ENCODE measurements around the gene MAP2K6.
"Not testable (repeated sequence)": the region's sequence is repeated elsewhere in the genome, so short reads cannot be mapped to it uniquely, and the experiment has no call there.

The MAP2K6 gene

GRCh38 chr17:69460963-69461922 lies 46.7 kb downstream of the MAP2K6 start:
- no peak for DNase-seq

GRCh38 chr17:69461951-69462369 lies 47.5 kb downstream of the MAP2K6 start:
- no peak for DNase-seq

- DNase-seq: no peak
Observed at GRCh38 chr17:69462882-69463281, 48.4 kb downstream of the MAP2K6 start.

GRCh38 chr17:69466451-69466850 lies 52.0 kb downstream of the MAP2K6 start:
- no peak for DNase-seq

- no peak for DNase-seq
Observed at GRCh38 chr17:69466905-69467667, 52.6 kb downstream of the MAP2K6 start.

GRCh38 chr17:69468207-69468606 lies 53.7 kb downstream of the MAP2K6 start:
- no peak for DNase-seq

DNA sequence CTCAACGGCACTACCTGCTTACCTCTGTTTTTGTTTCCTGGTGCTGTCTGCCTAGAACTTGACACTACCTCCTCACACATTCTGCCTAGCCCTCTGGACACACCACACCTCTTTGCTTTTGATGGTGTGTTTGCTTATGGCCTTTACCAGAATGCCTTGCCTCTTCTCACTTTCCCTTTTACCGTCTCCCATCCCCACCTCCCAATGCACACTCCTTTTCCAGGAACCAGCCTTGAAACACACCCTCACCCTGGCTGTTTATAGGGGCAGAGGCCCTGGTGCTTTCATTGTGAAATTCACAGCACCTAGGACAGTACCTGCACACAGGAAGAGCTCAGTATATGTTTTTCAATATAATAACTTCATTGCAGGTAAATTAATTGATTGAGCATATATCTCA lies 56.2 kb downstream of the MAP2K6 start:
- DNase-seq: no peak

- no peak for DNase-seq
Observed at GRCh38 chr17:69471406-69471805, 56.9 kb downstream of the MAP2K6 start.

DNA sequence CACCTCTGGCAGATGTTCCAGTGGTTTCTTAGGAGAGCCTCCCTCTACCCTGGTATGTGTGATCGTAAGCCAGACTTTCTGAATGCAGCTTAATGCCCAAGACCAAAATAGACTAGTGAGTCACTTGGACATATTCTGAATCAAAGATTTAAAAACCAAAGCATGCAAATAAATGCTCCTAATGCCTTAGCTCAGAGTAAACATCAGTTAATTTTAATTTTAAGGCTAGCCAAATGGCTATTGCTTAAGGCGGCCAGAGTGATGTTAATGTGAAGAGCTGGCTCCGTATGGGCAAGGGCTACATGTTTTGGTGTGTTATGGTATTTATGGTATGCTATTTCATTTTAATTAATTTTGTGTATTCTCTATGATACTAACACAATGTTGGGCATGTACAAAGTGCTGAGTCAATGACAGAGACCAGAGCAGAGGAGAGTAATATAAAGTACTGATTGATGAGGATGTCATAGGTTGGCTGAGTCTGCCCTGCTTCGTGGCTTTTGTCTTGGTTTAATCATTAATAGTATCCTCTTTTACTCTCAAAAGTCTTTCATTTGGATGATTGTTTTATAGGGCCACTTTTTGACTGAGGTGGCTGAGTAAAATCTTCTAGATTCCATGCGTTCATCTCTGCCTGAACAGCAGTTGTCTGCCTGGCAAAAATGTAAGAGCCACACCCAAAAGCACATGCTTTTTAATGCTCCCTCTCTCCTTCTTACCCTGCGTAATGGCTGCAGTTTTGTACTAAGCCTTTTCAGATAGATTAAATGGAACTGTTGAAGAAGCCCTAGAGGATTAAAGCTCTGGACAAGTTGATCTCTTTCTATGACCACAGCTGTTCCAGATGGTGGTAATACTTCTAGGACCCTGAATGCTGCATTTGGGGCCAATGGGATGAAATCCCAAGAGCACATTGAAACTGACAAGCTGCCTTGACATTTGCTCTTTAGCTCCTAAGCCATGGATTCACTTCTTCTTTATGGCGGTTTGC lies 59.6 kb downstream of the MAP2K6 start:
- DNase-seq: no peak

DNA sequence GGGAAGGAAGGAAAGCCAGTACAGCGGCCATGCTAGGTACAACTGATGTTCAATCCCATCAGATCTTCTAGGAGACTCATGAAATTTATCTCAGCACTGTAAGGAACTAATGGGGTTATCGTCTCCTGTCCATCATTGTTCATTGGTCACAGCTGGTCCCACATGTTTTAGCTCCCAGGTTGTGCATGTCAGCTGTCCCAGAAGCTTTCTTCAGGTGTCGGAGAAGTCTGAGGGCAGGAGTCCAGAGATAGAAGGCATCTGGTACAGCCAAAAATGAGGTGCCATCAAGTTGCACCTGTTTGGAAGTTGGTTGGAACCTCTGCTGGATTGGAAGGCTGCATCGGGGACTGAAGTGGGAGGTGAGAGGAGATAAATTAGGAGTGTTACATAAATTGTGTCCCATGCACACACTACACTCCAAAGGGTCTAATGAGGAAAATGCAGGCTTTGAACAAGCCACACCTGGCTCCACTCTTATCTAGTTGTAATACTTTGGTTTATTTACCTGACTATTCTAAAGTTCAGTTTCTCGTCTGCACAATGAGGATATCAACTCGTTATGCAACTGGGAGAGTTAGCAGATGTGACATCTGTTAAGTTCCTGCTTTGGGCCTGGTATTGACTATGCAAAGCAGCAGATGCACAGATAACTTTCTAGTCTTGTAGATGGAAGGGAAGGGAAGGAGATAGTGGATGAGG lies 62.9 kb downstream of the MAP2K6 start:
- no peak for DNase-seq

DNA sequence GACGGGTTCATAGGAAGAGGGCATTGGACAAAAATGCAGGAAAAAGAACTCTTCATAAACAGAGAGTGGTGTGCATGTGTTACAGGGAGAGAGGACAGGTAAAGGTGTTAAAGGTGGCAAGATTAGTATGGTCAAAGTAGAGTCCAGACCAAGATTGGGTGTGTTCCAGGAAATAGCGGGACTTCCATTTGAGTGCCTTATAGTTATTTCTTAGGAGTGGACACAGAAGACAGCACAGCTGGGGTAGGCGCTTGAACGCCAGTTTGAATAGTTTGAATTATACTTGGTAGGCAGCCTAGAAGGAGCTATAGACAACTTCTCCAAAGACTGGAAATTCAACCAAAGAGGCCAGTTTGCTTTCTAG lies 63.4 kb downstream of the MAP2K6 start:
- DNase-seq: no peak

- no peak for DNase-seq
Observed at GRCh38 chr17:69478916-69479315, 64.4 kb downstream of the MAP2K6 start.

DNA sequence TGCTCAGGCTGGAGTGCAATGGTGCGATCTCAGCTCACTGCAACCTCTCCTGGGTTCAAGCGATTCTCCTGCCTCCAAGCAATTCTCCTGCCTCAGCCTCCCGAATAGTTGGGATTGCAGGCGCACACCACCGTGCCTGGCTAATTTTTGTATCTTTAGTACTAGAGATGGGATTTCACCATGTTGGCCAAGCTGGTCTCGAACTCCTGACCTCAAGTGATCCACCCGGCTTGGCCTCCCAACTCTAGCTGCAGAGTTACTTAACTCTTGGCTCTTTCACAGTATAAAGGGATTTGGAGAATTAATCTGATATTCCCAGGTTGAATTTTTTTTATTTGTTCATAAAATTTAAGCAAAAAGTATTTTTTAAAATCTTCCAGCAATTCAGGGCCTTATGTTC lies 65.3 kb downstream of the MAP2K6 start:
- not testable (repeated sequence) for DNase-seq

- no peak for DNase-seq
Observed at GRCh38 chr17:69480245-69480644, 65.7 kb downstream of the MAP2K6 start.

DNA sequence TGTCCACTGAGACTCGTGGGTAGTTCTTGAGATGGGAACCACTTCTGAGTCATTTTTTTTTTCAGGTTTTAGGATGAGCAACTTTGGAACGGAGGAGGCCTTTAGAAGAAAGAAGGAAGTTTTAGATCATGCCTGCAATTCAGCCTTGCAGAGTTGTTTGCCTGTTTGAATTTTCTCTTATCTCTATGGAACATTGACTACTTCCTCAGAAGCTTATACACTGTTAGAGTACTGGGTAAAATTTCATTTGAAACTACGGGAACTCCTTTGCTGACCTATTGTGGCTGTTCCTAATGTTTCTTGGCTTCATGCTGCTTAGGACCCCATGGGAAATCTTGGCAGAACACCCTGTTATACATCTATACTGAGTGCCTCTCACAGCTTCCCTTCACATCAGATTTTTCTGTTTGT lies 70.8 kb downstream of the MAP2K6 start:
- no peak for DNase-seq

- no peak for DNase-seq
Observed at GRCh38 chr17:69485901-69486643, 71.6 kb downstream of the MAP2K6 start.

- no peak for DNase-seq
Observed at GRCh38 chr17:69486779-69487637, 72.5 kb downstream of the MAP2K6 start.

DNA sequence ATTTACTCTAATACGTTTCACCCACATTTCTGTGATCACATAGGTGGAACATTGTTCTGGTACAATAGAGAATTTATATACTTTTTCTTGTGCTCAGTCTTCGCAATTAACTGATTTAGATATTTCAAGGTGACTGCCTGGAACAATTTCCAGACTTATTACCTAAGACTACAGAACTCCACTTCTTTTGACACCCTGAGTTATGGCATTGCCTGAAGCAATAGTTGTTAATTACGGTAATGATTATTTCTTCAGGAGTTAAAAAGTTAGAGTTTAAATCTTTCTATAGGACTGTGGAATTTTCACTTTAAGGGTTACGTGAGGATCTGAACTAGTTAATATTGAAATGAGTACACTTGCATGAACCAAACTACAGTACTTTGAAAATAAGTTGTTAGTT lies 74.8 kb downstream of the MAP2K6 start:
- DNase-seq: no peak

GRCh38 chr17:69492410-69493071 lies 78.0 kb downstream of the MAP2K6 start:
- DNase-seq: no peak

DNA sequence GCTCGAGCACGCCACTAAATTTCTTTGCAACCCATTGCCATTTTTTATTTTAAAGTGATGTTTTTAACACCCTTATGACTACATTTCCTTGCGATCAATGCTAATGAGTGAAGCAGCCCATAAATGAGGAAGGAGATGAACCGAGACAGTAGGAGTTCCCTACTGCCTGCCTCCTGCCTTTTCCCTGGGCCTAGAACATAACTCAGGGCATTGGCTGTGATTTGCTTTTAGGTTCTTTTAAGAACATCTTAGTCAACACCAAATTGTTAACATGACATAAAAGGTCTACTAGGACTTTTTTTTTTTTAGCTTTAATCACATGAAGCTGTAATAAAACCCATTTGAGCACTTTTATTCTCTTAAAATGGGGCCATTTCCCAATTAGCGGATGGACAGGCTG lies 81.3 kb downstream of the MAP2K6 start:
- DNase-seq: no peak

All from SHP77 treated with DMSO at 0.1 percent for 48 hours (cell line).